Endothelial cell of umbilical vein (primary cell): Measurements from ENCODE around the gene ACVRL1. TPM values are rescaled to one million over a fixed set of nuclear protein-coding genes. Genes with fewer than 3 reads are reported as not detected.

Source experiments
- BruUV-seq: library from RNA; stranded (reverse); fragments of 400-500 nt; replicated peaks from 2 replicates; lab custom pipeline; 2021; lab: Mats Ljungman, UMichigan
- CTCF ChIA-PET: fragments of 300-600, 350-600 bp; sonication (Branson Sonifier 250); formaldehyde crosslinking; loops from one replicate; lab custom pipeline; 2021; ENCODE audit warnings: antibody characterized with exemption, inconsistent platforms; lab: Charles Lee
- POLR2A ChIA-PET: fragments of 300-600, 350-600 bp; sonication (Branson Sonifier 250); formaldehyde crosslinking; loops from one replicate; lab custom pipeline; 2021; ENCODE audit warnings: antibody characterized with exemption, inconsistent platforms; lab: Charles Lee
- DNase-seq: peaks from one replicate; pipeline ENCODE4 v3.0.0-alpha.2; 2011; ENCODE audit warnings: low read depth, low spot score
- FAIRE-seq: peaks from 2 replicates; lab custom pipeline; 2011; peaks lifted over from hg19 to GRCh38; lab: Jason Lieb, UNC
- H2AFZ ChIP-seq: 2 replicates; pipeline ENCODE4 v1.6.0; 2012; ENCODE audit warnings: low read depth, low read length, control low read depth, inconsistent platforms
- H3K27ac ChIP-seq: 2 replicates; pipeline ENCODE4 v1.5.1; 2011; ENCODE audit warnings: low read depth, mild to moderate bottlenecking, control low read depth, low read length, moderate library complexity; ENCODE audit not compliant: insufficient read depth
- H3K27me3 ChIP-seq, 2 experiments: 2 replicates each; pipeline versions ENCODE4 v1.6.0 to v1.6.1; 2011; ENCODE audit warnings: low read length in 2 of 2, mixed read lengths in 1 of 2; ENCODE audit not compliant: control insufficient read depth in 2 of 2, insufficient read depth in 2 of 2
- H3K36me3 ChIP-seq, 2 experiments: 2 replicates in 1 of 2; 3 replicates in 1 of 2; pipeline ENCODE4 v1.5.1; 2011; ENCODE audit warnings: low read length in 2 of 2, mild to moderate bottlenecking in 1 of 2, moderate library complexity in 1 of 2; ENCODE audit not compliant: control insufficient read depth in 2 of 2, insufficient read depth in 2 of 2; ENCODE audit errors: extremely low read depth in 1 of 2
- H3K4me1 ChIP-seq: 3 replicates; pipeline ENCODE4 v1.5.1; 2011; ENCODE audit warnings: mild to moderate bottlenecking, low read length; ENCODE audit not compliant: control insufficient read depth, insufficient read depth; ENCODE audit errors: extremely low read depth
- H3K4me2 ChIP-seq: 2 replicates; pipeline ENCODE4 v1.6.1; 2011; ENCODE audit warnings: low read length, control low read depth, mixed read lengths; ENCODE audit not compliant: insufficient read depth
- H3K4me3 ChIP-seq, 3 experiments: fragments of 200-600 bp in 1 of 3; sonication (generic), shearing (Covaris generic) in 1 of 3; replicated peaks in 1 of 3; 2 replicates each; pipeline ENCODE4 v1.5.1; 2011 to 2016; ENCODE audit warnings: control low read depth in 3 of 3, low read length in 3 of 3, mild to moderate bottlenecking in 2 of 3, inconsistent platforms in 1 of 3, low read depth in 1 of 3, moderate library complexity in 1 of 3; ENCODE audit not compliant: insufficient read depth in 1 of 3
- H3K79me2 ChIP-seq: 2 replicates; pipeline ENCODE4 v1.6.0; 2012; ENCODE audit warnings: low read length, inconsistent platforms; ENCODE audit not compliant: control insufficient read depth, insufficient read depth
- H3K9ac ChIP-seq: replicated peaks from 2 replicates; pipeline ENCODE3; 2011; ENCODE audit warnings: low read length, control low read depth; ENCODE audit not compliant: insufficient read depth; ENCODE audit errors: extremely low read depth
- H3K9me1 ChIP-seq: replicated peaks from 3 replicates; pipeline ENCODE4 v1.6.0; 2011; ENCODE audit warnings: mild to moderate bottlenecking, low read length; ENCODE audit not compliant: control insufficient read depth, insufficient read depth; ENCODE audit errors: extremely low read depth
- H3K9me3 ChIP-seq: replicated peaks from 2 replicates; pipeline ENCODE4 v1.5.1; 2012; ENCODE audit warnings: low read length, inconsistent platforms; ENCODE audit not compliant: control insufficient read depth, insufficient read depth
- H4K20me1 ChIP-seq: replicated peaks from 2 replicates; pipeline ENCODE3; 2011; ENCODE audit warnings: mild to moderate bottlenecking, low read length; ENCODE audit not compliant: control insufficient read depth, insufficient read depth; ENCODE audit errors: extremely low read depth
- EZH2 ChIP-seq: IDR thresholded peaks from 2 replicates; pipeline ENCODE4 v1.6.1; 2012; ENCODE audit warnings: borderline replicate concordance, low read depth, mild to moderate bottlenecking, moderate library complexity, low read length, inconsistent platforms; ENCODE audit not compliant: severe bottlenecking
- FOS ChIP-seq: IDR thresholded peaks from 2 replicates; pipeline ENCODE4 v1.6.1; 2011; ENCODE audit warnings: mild to moderate bottlenecking, low read length, moderate library complexity, borderline replicate concordance; ENCODE audit not compliant: insufficient read depth
- GATA2 ChIP-seq: IDR thresholded peaks from 2 replicates; pipeline ENCODE4 v1.7.0; 2011; ENCODE audit warnings: low read depth, mild to moderate bottlenecking, moderate library complexity, mixed read lengths, low read length; ENCODE audit not compliant: insufficient read length, insufficient read depth
- JUN ChIP-seq: IDR thresholded peaks from 2 replicates; pipeline ENCODE4 v1.6.1; 2011; ENCODE audit warnings: borderline replicate concordance, low read depth; ENCODE audit not compliant: insufficient read length, insufficient read depth
- MYC ChIP-seq: IDR thresholded peaks from one replicate; pipeline ENCODE4 v1.6.1; 2011; ENCODE audit warnings: mild to moderate bottlenecking, low read depth, low read length
- POLR2A ChIP-seq: IDR thresholded peaks from 2 replicates; pipeline ENCODE4 v1.6.1; 2012; ENCODE audit warnings: low read depth, mild to moderate bottlenecking, control low read depth, low read length
- POLR2AphosphoS5 ChIP-seq: IDR thresholded peaks from 2 replicates; pipeline ENCODE4 v1.6.1; 2012; ENCODE audit warnings: low read depth, mild to moderate bottlenecking, control low read depth, low read length, moderate library complexity; ENCODE audit not compliant: insufficient read depth
- dilution Hi-C: fragments of 300-500 bp; cut with MboI; formaldehyde crosslinking; loops from one replicate; pipeline ENCODE4 v1.15.0; 2019; ENCODE audit warnings: low sequenced_read_pairs; ENCODE audit not compliant: extremely low pct_ligation_motif_present
- intact Hi-C: fragments of 100-400 bp; cut with micrococcal nuclease; formaldehyde crosslinking; loops from one replicate; pipeline ENCODE4 v1.10.0; 2022
- polyA plus RNA-seq, 4 experiments: library from polyadenylated mRNA; depleted of rRNA in 3 of 4; stranded (reverse) in 3 of 4; unstranded in 1 of 4; fragments of >200 nt; gene quantifications; 2 replicates each; pipeline versions ENCODE4 v1.2.1 to v1.2.3, GENCODE V29; 2011 to 2012; ENCODE audit warnings: missing spikeins in 1 of 4
- total RNA-seq: library from RNA; stranded (reverse); gene quantifications from 2 replicates; pipeline ENCODE4 v1.2.3, GENCODE V29; 2021
- TF ChIP-seq, protein P1 (sequence below): IDR thresholded peaks from 2 replicates; pipeline ENCODE4 v1.6.1; 2011; ENCODE audit not compliant: insufficient read depth, insufficient read length
- TF ChIP-seq, protein P2 (sequence below), 2 donors: IDR thresholded peaks; 1 replicate in 1 of 2; 2 replicates in 1 of 2; pipeline ENCODE4 v1.5.1; 2011; ENCODE audit warnings: low read length in 2 of 2, mild to moderate bottlenecking in 2 of 2, moderate library complexity in 2 of 2, control low read depth in 1 of 2, inconsistent platforms in 1 of 2, low read depth in 1 of 2; ENCODE audit not compliant: insufficient read depth in 1 of 2; ENCODE audit errors: extremely low read depth in 1 of 2

ACVRL1 gene
- total and polyA plus RNA-seq, 2 donors (not counting 3 experiments of a cell fraction or from before 2014, with no cell fraction given), result 355 to 404 TPM

DNA sequence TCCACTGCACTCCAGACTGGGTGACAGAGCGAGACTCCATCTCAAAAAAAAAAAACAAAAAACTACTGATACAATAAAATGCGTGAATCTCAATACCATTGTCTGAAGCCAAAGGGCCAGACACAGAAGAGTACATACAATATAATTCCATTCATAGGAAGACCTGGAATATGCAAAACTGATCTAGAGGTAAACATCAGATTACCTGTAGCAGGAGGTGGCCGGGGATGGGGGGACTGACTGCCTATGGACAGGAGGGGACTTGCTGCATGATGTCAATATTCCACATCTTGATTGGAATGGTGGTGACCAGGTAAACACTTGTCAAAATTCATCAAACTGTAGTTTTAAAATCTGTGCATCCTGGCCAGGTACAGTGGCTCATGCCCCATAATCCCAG, 46.3 kb upstream of the ACVRL1 start:
- no peak for DNase-seq
- CTCF ChIA-PET, result interaction anchor here (1.4 to 3.8 kb wide), 4 partner anchors 14 to 160 kb away, joined by 3 to 12 read pairs (median 6); no protein-coding TSS in a partner anchor
- POLR2A ChIA-PET, result interaction anchor here (0.7 kb wide), 1 partner anchor 11 kb away, joined by 6 read pairs; no protein-coding TSS in a partner anchor
- Histone ChIP-seq H4K20me1 (no peaks in the 10 kb centered on the region), H3K4me2 (no peak overlapping the region), H2AFZ (no peak overlapping the region), H3K9me3 (no peaks in the 10 kb centered on the region), H3K27me3 (no peaks in the 10 kb centered on the region), H3K4me3 (no peak overlapping the region), H3K4me1 (peaks cover 3% of the 10 kb centered on the region), H3K27ac (no peak overlapping the region), H3K36me3 (no peaks in the 10 kb centered on the region), H3K79me2 (no peaks in the 10 kb centered on the region), H3K9me1 (no peaks in the 10 kb centered on the region), H3K9ac (no peak overlapping the region)
- dilution Hi-C loops (no loop called here), intact Hi-C loops (no loop called here)
- no TSS peak for BruUV-seq
- TF ChIP-seq, protein P1, sequence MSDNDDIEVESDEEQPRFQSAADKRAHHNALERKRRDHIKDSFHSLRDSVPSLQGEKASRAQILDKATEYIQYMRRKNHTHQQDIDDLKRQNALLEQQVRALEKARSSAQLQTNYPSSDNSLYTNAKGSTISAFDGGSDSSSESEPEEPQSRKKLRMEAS, result no peak
- TF ChIP-seq, protein P2, sequence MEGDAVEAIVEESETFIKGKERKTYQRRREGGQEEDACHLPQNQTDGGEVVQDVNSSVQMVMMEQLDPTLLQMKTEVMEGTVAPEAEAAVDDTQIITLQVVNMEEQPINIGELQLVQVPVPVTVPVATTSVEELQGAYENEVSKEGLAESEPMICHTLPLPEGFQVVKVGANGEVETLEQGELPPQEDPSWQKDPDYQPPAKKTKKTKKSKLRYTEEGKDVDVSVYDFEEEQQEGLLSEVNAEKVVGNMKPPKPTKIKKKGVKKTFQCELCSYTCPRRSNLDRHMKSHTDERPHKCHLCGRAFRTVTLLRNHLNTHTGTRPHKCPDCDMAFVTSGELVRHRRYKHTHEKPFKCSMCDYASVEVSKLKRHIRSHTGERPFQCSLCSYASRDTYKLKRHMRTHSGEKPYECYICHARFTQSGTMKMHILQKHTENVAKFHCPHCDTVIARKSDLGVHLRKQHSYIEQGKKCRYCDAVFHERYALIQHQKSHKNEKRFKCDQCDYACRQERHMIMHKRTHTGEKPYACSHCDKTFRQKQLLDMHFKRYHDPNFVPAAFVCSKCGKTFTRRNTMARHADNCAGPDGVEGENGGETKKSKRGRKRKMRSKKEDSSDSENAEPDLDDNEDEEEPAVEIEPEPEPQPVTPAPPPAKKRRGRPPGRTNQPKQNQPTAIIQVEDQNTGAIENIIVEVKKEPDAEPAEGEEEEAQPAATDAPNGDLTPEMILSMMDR (IDR thresholded peaks at IDR 0.05; ENCODE audit: extremely low read depth in 1 of 2, insufficient read depth in 1 of 2, low read depth in 1 of 2, low read length in 2 of 2), result no peak
- TF ChIP-seq EZH2, result no peak
- TF ChIP-seq GATA2, result no peak
- no peak for TF ChIP-seq JUN
- no peak for TF ChIP-seq POLR2AphosphoS5
- TF ChIP-seq POLR2A, result no peak
- no peak for TF ChIP-seq MYC
- no peak for TF ChIP-seq FOS
- FAIRE-seq, result no peak
